PC-9 (cell line): ENCODE data around the gene BPIFA2. TPM values are rescaled to one million over a fixed set of nuclear protein-coding genes. Genes with fewer than 3 reads are reported as not detected.
"Not testable (repeated sequence)": the region's sequence is repeated elsewhere in the genome, so short reads cannot be mapped to it uniquely, and the experiment has no call there.

ENCODE experiments used
- Bru-seq: library from RNA; stranded (reverse); fragments of 400-500 nt; gene quantifications from one replicate; lab custom pipeline; 2021; lab: Mats Ljungman, UMichigan
- BruChase-seq, 2 experiments: library from RNA; stranded (reverse); fragments of 400-500 nt; gene quantifications; one replicate each; lab custom pipeline; 2021; lab: Mats Ljungman, UMichigan
- BruUV-seq: library from RNA; stranded (reverse); fragments of 400-500 nt; replicated peaks from 2 replicates; lab custom pipeline; 2021; lab: Mats Ljungman, UMichigan
- CTCF ChIA-PET: fragments of 300-600 bp; sonication (Branson Sonifier 250); formaldehyde crosslinking; loops from one replicate; lab custom pipeline; 2022; ENCODE audit warnings: antibody characterized with exemption; lab: Charles Lee
- POLR2A ChIA-PET: fragments of 300-600 bp; sonication (Branson Sonifier 250); formaldehyde crosslinking; loops from one replicate; lab custom pipeline; 2022; ENCODE audit warnings: antibody characterized with exemption; ENCODE audit not compliant: unreplicated experiment; lab: Charles Lee
- DNase-seq, 2 experiments: peaks; one replicate each; pipeline versions ENCODE4 v3.0.0 to v3.0.0-alpha.2; 2015 to 2022; ENCODE audit warnings: mixed read lengths in 1 of 2
- H2AFZ ChIP-seq: fragments of 200-600 bp; sonication (generic); 2 replicates; pipeline ENCODE4 v1.8.1; 2017; ENCODE audit warnings: antibody characterized with exemption
- H3F3A ChIP-seq: fragments of 200-600 bp; sonication (generic); 2 replicates; pipeline ENCODE4 v1.8.1; 2017; ENCODE audit warnings: antibody characterized with exemption, mild to moderate bottlenecking, low read depth; ENCODE audit not compliant: insufficient read depth
- H3K27ac ChIP-seq: fragments of 200-600 bp; sonication (generic); 2 replicates; pipeline ENCODE4 v1.6.1; 2016; ENCODE audit warnings: mixed run types
- H3K27me3 ChIP-seq: fragments of 200-600 bp; sonication (generic); 2 replicates; pipeline ENCODE4 v1.6.1; 2016; ENCODE audit warnings: low read depth, mixed run types; ENCODE audit not compliant: insufficient read depth
- H3K36me3 ChIP-seq: fragments of 200-600 bp; sonication (generic); 2 replicates; pipeline ENCODE4 v1.6.1; 2016; ENCODE audit warnings: low read depth, mixed run types
- H3K4me1 ChIP-seq: fragments of 200-600 bp; sonication (generic); replicated peaks from 2 replicates; pipeline ENCODE4 v1.6.1; 2016; ENCODE audit warnings: mixed run types; ENCODE audit not compliant: insufficient read depth
- H3K4me2 ChIP-seq: fragments of 200-600 bp; sonication (generic); 2 replicates; pipeline ENCODE4 v1.6.1; 2017; ENCODE audit warnings: mixed run types
- H3K4me3 ChIP-seq: fragments of 200-600 bp; sonication (generic); 2 replicates; pipeline ENCODE4 v1.6.1; 2016; ENCODE audit warnings: mixed run types
- H3K79me2 ChIP-seq: fragments of 200-600 bp; sonication (generic); 2 replicates; pipeline ENCODE4 v1.6.1; 2017; ENCODE audit warnings: low read depth, mixed run types
- H3K9me2 ChIP-seq: fragments of 200-600 bp; sonication (generic); 2 replicates; pipeline ENCODE4 v1.8.1; 2017; ENCODE audit warnings: mild to moderate bottlenecking; ENCODE audit not compliant: insufficient read depth
- H3K9me3 ChIP-seq: fragments of 200-600 bp; sonication (generic); 2 replicates; pipeline ENCODE4 v1.8.1; 2016; ENCODE audit warnings: low read depth; ENCODE audit not compliant: insufficient read depth
- H4K20me1 ChIP-seq: fragments of 200-600 bp; sonication (generic); 2 replicates; pipeline ENCODE4 v1.8.1; 2017; ENCODE audit not compliant: insufficient read depth
- CTCF ChIP-seq: fragments of 200-600 bp; sonication (generic); conservative IDR thresholded peaks from 2 replicates; pipeline ENCODE4 v1.6.1; 2017; ENCODE audit warnings: mixed run types, antibody characterized with exemption, mild to moderate bottlenecking, moderate library complexity
- EZH2 ChIP-seq: fragments of 200-600 bp; sonication (generic); IDR thresholded peaks from 2 replicates; pipeline ENCODE4 v1.8.0; 2017; ENCODE audit warnings: antibody characterized with exemption, low read depth
- intact Hi-C: fragments of 100-400 bp; cut with micrococcal nuclease; formaldehyde crosslinking; loops from one replicate; pipeline ENCODE4 v1.10.0; 2022; ENCODE audit not compliant: unreplicated experiment
- long read RNA-seq: library from polyadenylated mRNA; stranded (forward); transcript quantifications from one replicate; pipeline ENCODE4 v2.0.0, GENCODE V29; 2022
- total RNA-seq: library from RNA; stranded (reverse); gene quantifications from 2 replicates; pipeline ENCODE4 v1.2.3, GENCODE V29; 2021

BPIFA2 gene
- total RNA-seq (not detected in 2 replicates), Bru-seq, nascent RNA (not detected), BruChase-seq, experiment 1, labeled RNA remaining after a 2-hour chase (not detected), BruChase-seq, experiment 2, labeled RNA remaining after a 6-hour chase (not detected)
- long read RNA-seq, result 0 reads

- TF ChIP-seq EZH2, result no peak
- TF ChIP-seq CTCF, result no peak
- Histone ChIP-seq H3K4me1 (no peaks in the 10 kb centered on the region), H4K20me1 (no peaks in the 10 kb centered on the region), H3K27ac (no peak within 1 kb of the TSS), H3K4me3 (no peak within 1 kb of the TSS), H3K4me2 (no peak within 1 kb of the TSS), H3K9me2 (no peaks in the 10 kb centered on the region), H3K27me3 (peaks cover 3% of the 10 kb centered on the region), H3K36me3 (no peaks in the 10 kb centered on the region), H3K9me3 (no peaks in the 10 kb centered on the region; the same call in 1 of the 2 replicates), H2AFZ (no peak within 1 kb of the TSS), H3K79me2 (no peaks in the 10 kb centered on the region), H3F3A (no peaks in the 10 kb centered on the region)
- BruUV-seq, result no TSS peak
- intact Hi-C loops, result no loop called here
- no peak for DNase-seq
- ChIA-PET CTCF (no interaction called here), POLR2A (no interaction called here)
Measured at GRCh38 chr20:33167859-33168258, at the start of gene BPIFA2. Gene BPIFA2, plus strand, starts transcription at chr20:33168159. Its CDS starts 987 bp downstream, at chr20:33169146.

- POLR2A ChIA-PET, result no interaction called here
- intact Hi-C loops, result no loop called here
- Histone ChIP-seq H3K4me1 (no peaks in the 10 kb centered on the region), H3K4me2 (no peak overlapping the region), H4K20me1 (no peaks in the 10 kb centered on the region), H3F3A (no peaks in the 10 kb centered on the region), H3K36me3 (no peaks in the 10 kb centered on the region), H3K79me2 (no peaks in the 10 kb centered on the region), H3K9me3 (no peaks in the 10 kb centered on the region), H3K4me3 (no peak overlapping the region), H3K27me3 (peaks cover 4% of the 10 kb centered on the region), H2AFZ (no peak overlapping the region), H3K27ac (no peak overlapping the region), H3K9me2 (no peaks in the 10 kb centered on the region)
- TF ChIP-seq CTCF, result no peak
- TF ChIP-seq EZH2, result no peak
- BruUV-seq, result no TSS peak
- DNase-seq, result peak in 1 of 2 experiments; percentile 41
- CTCF ChIA-PET, result no interaction called here
Measured at GRCh38 chr20:33119725-33120720, 47.9 kb upstream of the BPIFA2 start.

GRCh38 chr20:33120934-33121333 is 47.0 kb upstream of the BPIFA2 start:
- Histone ChIP-seq H3K9me2 (no peaks in the 10 kb centered on the region), H3K27ac (no peak overlapping the region), H3K27me3 (peaks cover 4% of the 10 kb centered on the region), H4K20me1 (no peaks in the 10 kb centered on the region), H3K36me3 (no peaks in the 10 kb centered on the region), H3K4me3 (no peak overlapping the region), H3K9me3 (no peaks in the 10 kb centered on the region), H2AFZ (no peak overlapping the region), H3F3A (no peaks in the 10 kb centered on the region), H3K4me2 (no peak overlapping the region), H3K79me2 (no peaks in the 10 kb centered on the region), H3K4me1 (no peaks in the 10 kb centered on the region)
- intact Hi-C loops, result no loop called here
- DNase-seq, result no peak
- no TSS peak for BruUV-seq
- POLR2A ChIA-PET, result no interaction called here
- TF ChIP-seq CTCF, result no peak
- no peak for TF ChIP-seq EZH2
- CTCF ChIA-PET, result no interaction called here

- H3F3A ChIP-seq, H4K20me1 ChIP-seq, DNase-seq, POLR2A ChIA-PET, H3K9me2 ChIP-seq, BruUV-seq, H3K27ac ChIP-seq, CTCF ChIA-PET, H3K79me2 ChIP-seq, H3K27me3 ChIP-seq, H3K4me3 ChIP-seq, intact Hi-C loops, H2AFZ ChIP-seq, H3K9me3 ChIP-seq, H3K4me1 ChIP-seq, H3K36me3 ChIP-seq, H3K4me2 ChIP-seq: not testable (repeated sequence)
Measured at GRCh38 chr20:33122297-33122696, 45.7 kb upstream of the BPIFA2 start.
